HepG2 (cell line): ENCODE measurements around the gene KRTAP10-4. TPM values are rescaled to one million over a fixed set of nuclear protein-coding genes. Genes with fewer than 3 reads are reported as not detected.

ENCODE experiments used
- ATAC-seq: fragments of 200-7000 bp; cut with Tn5 transposase; 3 replicates; pipeline ENCODE4 v1.9.1; 2020; ENCODE audit warnings: mild to moderate bottlenecking, moderate library complexity
- BruUV-seq: library from RNA; stranded (reverse); fragments of 400-500 nt; replicated peaks from 2 replicates; lab custom pipeline; 2021; lab: Mats Ljungman, UMichigan
- CTCF ChIA-PET: fragments of 300-600 bp; formaldehyde crosslinking; extraction: SDS; loops from one replicate; lab custom pipeline; 2021; ENCODE audit warnings: low total read pairs, inconsistent platforms, low intra/inter-chr PET ratio; lab: Yijun Ruan, JAX
- POLR2A ChIA-PET: fragments of 350-600 bp; sonication (Branson Sonifier 250); formaldehyde crosslinking; loops from one replicate; lab custom pipeline; 2020; ENCODE audit warnings: antibody characterized with exemption, inconsistent platforms; lab: Yijun Ruan, JAX
- DNase-seq: peaks from one replicate; pipeline ENCODE4 v3.0.0-alpha.2; 2015; ENCODE audit warnings: low spot score
- FAIRE-seq: peaks from 3 replicates; lab custom pipeline; 2011; peaks lifted over from hg19 to GRCh38; lab: Jason Lieb, UNC
- H2AFZ ChIP-seq: one replicate; pipeline ENCODE4 v1.6.1; 2011; ENCODE audit warnings: low read length, inconsistent platforms
- H3K27ac ChIP-seq: fragments of 300-600 bp; 3 replicates; pipeline ENCODE4 v1.8.0; 2011; ENCODE audit warnings: mixed run types, mild to moderate bottlenecking, mixed read lengths, low read length, inconsistent platforms; ENCODE audit not compliant: insufficient read depth; ENCODE audit errors: extremely low read length
- H3K27me3 ChIP-seq, 2 experiments: fragments of 200-600 bp in 1 of 2; 2 replicates in 1 of 2; 3 replicates in 1 of 2; pipeline versions ENCODE4 v1.6.0 to v1.8.0; 2011; ENCODE audit warnings: low read length in 2 of 2, mild to moderate bottlenecking in 2 of 2, moderate library complexity in 2 of 2, inconsistent platforms in 1 of 2; ENCODE audit not compliant: insufficient read depth in 2 of 2, control insufficient read depth in 1 of 2
- H3K36me3 ChIP-seq, 2 experiments: fragments of 200-600 bp in 1 of 2; replicated peaks in 1 of 2; 2 replicates in 1 of 2; 3 replicates in 1 of 2; pipeline versions ENCODE4 v1.5.1 to v1.8.0; 2011; ENCODE audit warnings: low read length in 2 of 2, inconsistent platforms in 1 of 2; ENCODE audit not compliant: insufficient read depth in 2 of 2, control insufficient read depth in 1 of 2
- H3K4me1 ChIP-seq: 2 replicates; pipeline ENCODE4 v1.5.1; 2012; ENCODE audit warnings: low read length, inconsistent platforms; ENCODE audit not compliant: insufficient read depth
- H3K4me2 ChIP-seq: 2 replicates; pipeline ENCODE4 v1.6.0; 2011; ENCODE audit warnings: low read depth, low read length, inconsistent platforms
- H3K4me3 ChIP-seq, 3 experiments: fragments of 200-600 bp in 1 of 3; sonication (generic), shearing (Covaris generic) in 1 of 3; replicated peaks in 1 of 3; 2 replicates each; pipeline ENCODE4 v1.5.1; 2011 to 2016; ENCODE audit warnings: low read length in 3 of 3, inconsistent platforms in 2 of 3, low read depth in 2 of 3, mild to moderate bottlenecking in 2 of 3, control low read depth in 1 of 3, mixed read lengths in 1 of 3; ENCODE audit not compliant: insufficient read depth in 1 of 3
- H3K79me2 ChIP-seq: one replicate; pipeline ENCODE4 v1.6.1; 2011; ENCODE audit warnings: low read length, inconsistent platforms; ENCODE audit not compliant: insufficient read depth
- H3K9ac ChIP-seq: 2 replicates; pipeline ENCODE4 v1.6.0; 2011; ENCODE audit warnings: mild to moderate bottlenecking, low read depth, low read length, inconsistent platforms; ENCODE audit not compliant: insufficient read depth
- H3K9me3 ChIP-seq: 2 replicates; pipeline ENCODE4 v1.5.1; 2012; ENCODE audit warnings: mild to moderate bottlenecking, low read length
- H4K20me1 ChIP-seq: 2 replicates; pipeline ENCODE4 v1.6.0; 2011; ENCODE audit warnings: inconsistent platforms, mild to moderate bottlenecking, low read length, moderate library complexity; ENCODE audit not compliant: insufficient read depth
- BCL3 ChIP-seq: sonication (generic); formaldehyde crosslinking; IDR thresholded peaks from 2 replicates; pipeline ENCODE4 v1.5.1; 2020; ENCODE audit warnings: mild to moderate bottlenecking, missing genetic modification reagents, moderate library complexity
- CEBPG ChIP-seq: IDR thresholded peaks from 2 replicates; pipeline ENCODE4 v1.6.1; 2016
- FIP1L1 ChIP-seq: fragments of 200-400 bp; formaldehyde crosslinking; IDR thresholded peaks from 2 replicates; pipeline ENCODE4 v1.6.1; 2018; ENCODE audit warnings: low read depth, mild to moderate bottlenecking, low read length, moderate library complexity, borderline replicate concordance; ENCODE audit not compliant: insufficient read depth
- KDM3A ChIP-seq: IDR thresholded peaks from 2 replicates; pipeline ENCODE4 v1.6.1; 2018; ENCODE audit warnings: low read depth, missing compliant biosample characterization
- KMT2A ChIP-seq: sonication (generic); formaldehyde crosslinking; IDR thresholded peaks from 2 replicates; pipeline ENCODE4 v1.4.0; 2020; ENCODE audit warnings: missing genetic modification reagents
- SRSF1 ChIP-seq: fragments of 200-400 bp; formaldehyde crosslinking; optimal IDR thresholded peaks from 2 replicates; pipeline ENCODE3; 2017; ENCODE audit warnings: mild to moderate bottlenecking, low read depth, low read length, moderate library complexity
- YEATS2 ChIP-seq: sonication (generic); formaldehyde crosslinking; IDR thresholded peaks from 2 replicates; pipeline ENCODE4 v1.4.0; 2020; ENCODE audit warnings: missing genetic modification reagents, borderline replicate concordance
- ZBTB10 ChIP-seq: sonication (generic); formaldehyde crosslinking; IDR thresholded peaks from 2 replicates; pipeline ENCODE4 v1.4.0; 2020; ENCODE audit warnings: missing genetic modification reagents, borderline replicate concordance
- ZNF335 ChIP-seq: sonication (generic); formaldehyde crosslinking; IDR thresholded peaks from 2 replicates; pipeline ENCODE4 v1.4.0; 2020; ENCODE audit warnings: missing genetic modification reagents
- ZNF367 ChIP-seq: sonication (generic); formaldehyde crosslinking; IDR thresholded peaks from 2 replicates; pipeline ENCODE4 v1.4.0; 2020; ENCODE audit warnings: missing genetic modification reagents, borderline replicate concordance
- ZNF430 ChIP-seq: sonication (generic); formaldehyde crosslinking; IDR thresholded peaks from 2 replicates; pipeline ENCODE4 v1.9.0; 2021; ENCODE audit warnings: mild to moderate bottlenecking, missing genetic modification reagents
- ZNF547 ChIP-seq: sonication (generic); formaldehyde crosslinking; IDR thresholded peaks from 2 replicates; pipeline ENCODE4 v1.5.1; 2020; ENCODE audit warnings: mild to moderate bottlenecking, missing genetic modification reagents
- WGBS: methylation state at CpG from one replicate; pipeline ENCODE4 v1.1.6; 2017; ENCODE audit warnings: low lambda C conversion rate; 5-methylcytosine and 5-hydroxymethylcytosine counted together
- in situ Hi-C: cut with HindIII; loops from 2 replicates; pipeline ENCODE4 v1.10.0; 2017; ENCODE audit warnings: low pct_unique_long_range_greater_than_20kb; ENCODE audit not compliant: extremely low pct_ligation_motif_present
- intact Hi-C: fragments of 100-400 bp; cut with micrococcal nuclease; formaldehyde crosslinking; loops from one replicate; pipeline ENCODE4 v1.10.0; 2022; ENCODE audit not compliant: unreplicated experiment
- polyA plus RNA-seq, 8 experiments: library from polyadenylated mRNA; depleted of rRNA in 3 of 8; stranded (reverse) in 7 of 8; unstranded in 1 of 8; fragments of >200 nt; fragmentation: Illumina TruSeq in 4 of 8; extraction: Trizol in 4 of 8; gene quantifications; 2 replicates each; pipeline versions ENCODE4 v1.2.1 to v1.2.3, GENCODE V29; 2011 to 2016; ENCODE audit warnings: low read depth in 4 of 8, missing spikeins in 1 of 8, mixed read lengths in 1 of 8; ENCODE audit not compliant: insufficient read depth in 1 of 8
- total RNA-seq, 5 experiments: library from RNA; depleted of rRNA; stranded (reverse); fragments of >200 nt; fragmentation: Illumina TruSeq; extraction: Trizol; gene quantifications; 2 replicates each; pipeline ENCODE4 v1.2.3, GENCODE V29; 2016; ENCODE audit warnings: low read depth in 1 of 5

The KRTAP10-4 gene
- total and polyA plus RNA-seq, 2 of the 13 experiments (the other 11 are each of a cell fraction or from before 2014, with no cell fraction given) = not detected

GRCh38 chr21:44548381-44548780, 25.1 kb upstream of the KRTAP10-4 start (continued):
- TF ChIP-seq FIP1L1 (no peak), BCL3 (CRISPR knock-in tag) (no peak), ZNF547 (CRISPR knock-in tag) (no peak), ZNF367 (CRISPR knock-in tag) (no peak), KMT2A (CRISPR knock-in tag) (no peak)

- Histone ChIP-seq H3K79me2 (no peaks in the 10 kb centered on the region), H4K20me1 (no peaks in the 10 kb centered on the region), H3K4me3 (no peak overlapping the region), H3K27me3 (no peaks in the 10 kb centered on the region), H3K36me3 (no peaks in the 10 kb centered on the region), H3K4me2 (no peak overlapping the region), H3K9me3 (no peaks in the 10 kb centered on the region), H2AFZ (no peak overlapping the region), H3K9ac (no peak overlapping the region), H3K27ac (no peak overlapping the region), H3K4me1 (no peaks in the 10 kb centered on the region; the same call in 1 of the 2 replicates)
- FAIRE-seq (no peak), ATAC-seq (no peak), DNase-seq (no peak)
- TF ChIP-seq SRSF1 = no peak
- no peak for TF ChIP-seq ZBTB10 (CRISPR knock-in tag)
- no peak for TF ChIP-seq ZNF335 (CRISPR knock-in tag)
- no peak for TF ChIP-seq CEBPG (CRISPR knock-in tag)
- no peak for TF ChIP-seq KDM3A (CRISPR knock-in tag)
- no peak for TF ChIP-seq ZNF430 (CRISPR knock-in tag)
- no peak for TF ChIP-seq YEATS2 (CRISPR knock-in tag)
- ChIA-PET CTCF (no interaction called here), POLR2A (no interaction called here)
- 63% methylated on average over 14 of the region's 14 CpGs for WGBS
- in situ Hi-C loops (no loop called here), intact Hi-C loops (no loop called here)
- BruUV-seq = no TSS peak
Observed at GRCh38 chr21:44548922-44549321, 24.6 kb upstream of the KRTAP10-4 start.
